Activated naive CD4-positive, alpha-beta T cell treated with Interleukin-2 at 50 U/mL for 16 hours (primary cell): ENCODE data around the gene ABLIM2.
A peak's percentile ranks its signal among the peaks of the same experiment; 100 is the strongest.

Experiments used
- DNase-seq: peaks from one replicate; pipeline ENCODE4 v3.0.0-alpha.2; 2020

The ABLIM2 gene

GRCh38 chr4:7993671-7994070 lies 164.9 kb downstream of the ABLIM2 start:
- DNase-seq: no peak

- DNase-seq: no peak
These were observed 165.8 kb downstream of the ABLIM2 start for GRCh38 chr4:7992846-7993245.

DNA sequence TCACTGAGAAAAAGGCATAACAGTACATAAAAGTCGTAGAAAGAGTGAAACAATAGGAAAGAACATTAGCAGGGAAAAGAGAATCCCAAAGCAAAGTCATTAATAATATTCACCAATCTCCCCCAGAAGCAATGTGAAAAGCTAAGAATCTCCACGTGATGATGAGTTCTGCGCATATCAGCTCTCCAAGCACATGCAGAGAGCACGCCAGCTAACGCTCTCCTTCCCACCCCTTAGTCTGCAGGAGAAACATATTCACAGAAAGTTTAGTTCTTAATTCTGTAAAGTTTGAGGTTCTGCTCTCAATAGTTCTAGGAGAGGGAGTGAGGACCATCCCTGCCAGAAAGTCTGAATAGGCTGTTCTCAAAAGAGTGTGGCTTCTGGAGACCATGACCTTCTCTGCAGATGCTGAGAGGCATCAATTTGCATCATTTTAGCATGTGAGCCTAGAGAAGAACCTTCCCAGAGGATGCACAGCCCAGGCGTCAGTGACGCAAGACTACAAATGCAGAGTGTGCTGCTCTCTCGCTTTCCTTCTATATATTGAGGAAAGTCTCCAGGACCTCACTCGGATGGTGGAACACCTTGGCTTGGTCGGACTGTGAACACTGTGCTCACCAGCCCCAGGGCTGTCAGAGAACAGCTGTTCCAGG lies 167.7 kb downstream of the ABLIM2 start:
- no peak for DNase-seq

GRCh38 chr4:7989654-7990053 lies 169.0 kb downstream of the ABLIM2 start:
- no peak for DNase-seq

GRCh38 chr4:7988437-7988836 lies 170.2 kb downstream of the ABLIM2 start:
- DNase-seq: no peak

GRCh38 chr4:7987148-7987989 lies 171.2 kb downstream of the ABLIM2 start:
- DNase-seq: peak; percentile 79

GRCh38 chr4:7985891-7986441 lies 172.6 kb downstream of the ABLIM2 start:
- no peak for DNase-seq

GRCh38 chr4:7985072-7985471 lies 173.5 kb downstream of the ABLIM2 start:
- DNase-seq: no peak

- no peak for DNase-seq
These were observed 174.2 kb downstream of the ABLIM2 start for GRCh38 chr4:7984286-7984925.

- DNase-seq: no peak
These were observed 175.3 kb downstream of the ABLIM2 start for GRCh38 chr4:7983296-7983695.

DNA sequence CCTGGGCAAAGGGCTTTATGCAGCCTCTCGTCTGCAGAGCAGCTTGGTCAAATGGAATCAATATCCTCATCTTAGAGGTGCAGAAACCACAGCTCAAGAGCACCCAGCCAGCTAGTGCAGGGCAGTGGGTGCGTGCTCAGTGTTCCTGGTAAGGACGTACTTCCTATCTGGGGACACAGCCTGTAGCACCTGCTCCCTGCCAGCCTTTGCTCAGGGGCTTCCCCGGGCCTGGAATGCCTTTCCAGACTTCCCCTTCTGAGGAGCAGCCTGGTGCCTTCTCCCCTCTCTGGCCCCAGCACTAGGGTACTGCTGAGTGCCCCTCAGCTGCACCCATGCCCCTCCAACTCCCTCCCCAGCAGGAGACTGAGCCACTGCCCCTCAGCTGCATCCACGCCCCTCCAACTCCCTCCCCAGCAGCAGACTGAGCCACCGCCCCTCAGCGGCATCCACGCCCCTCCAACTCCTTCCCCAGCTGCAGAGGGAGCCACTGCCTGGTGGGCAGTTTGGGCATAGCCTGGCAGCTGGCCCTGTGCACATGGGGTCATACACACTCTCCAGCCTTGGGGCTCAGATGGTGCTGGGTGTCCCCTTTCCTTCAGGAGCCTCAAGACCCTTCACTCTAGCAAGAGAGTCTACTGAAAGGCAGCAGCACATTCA lies 176.7 kb downstream of the ABLIM2 start:
- no peak for DNase-seq

DNA sequence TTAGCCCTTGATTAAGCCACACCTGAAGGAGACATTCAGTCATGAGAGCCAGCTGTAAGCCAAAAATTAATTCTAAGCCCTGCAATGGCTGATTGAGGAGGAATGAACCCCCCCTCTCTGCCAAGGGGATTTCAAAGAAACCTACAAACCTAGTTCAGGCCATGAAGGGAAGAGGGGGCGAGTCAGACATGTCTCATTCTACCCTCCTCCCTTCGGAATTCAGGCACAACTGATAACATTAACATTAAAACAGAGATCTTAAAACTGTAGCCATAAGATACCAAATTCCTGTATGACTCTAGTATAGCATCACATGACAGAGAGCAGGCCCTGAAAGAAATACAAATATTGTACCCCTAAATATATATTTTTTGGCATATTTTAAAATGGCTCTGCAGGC lies 178.6 kb downstream of the ABLIM2 start:
- DNase-seq: no peak

DNA sequence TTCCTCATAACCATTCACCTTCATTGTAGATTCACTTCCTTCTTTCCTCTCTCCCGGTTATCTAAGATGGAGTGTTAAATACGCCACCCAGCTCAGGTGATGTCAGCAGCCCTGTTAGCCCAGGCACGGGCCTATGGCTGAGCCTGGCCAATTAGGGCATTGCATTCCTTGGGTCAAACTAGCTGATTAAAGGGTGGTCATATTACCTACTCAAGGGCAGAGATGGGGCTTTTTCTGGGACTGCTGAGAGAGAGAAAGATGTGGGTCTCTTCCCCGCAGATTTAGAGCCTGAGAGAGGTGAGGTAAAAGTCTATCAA lies 179.0 kb downstream of the ABLIM2 start:
- no peak for DNase-seq

- DNase-seq: no peak
These were observed 179.5 kb downstream of the ABLIM2 start for GRCh38 chr4:7978907-7979651.

- no peak for DNase-seq
These were observed 180.1 kb downstream of the ABLIM2 start for GRCh38 chr4:7978489-7978888.

DNA sequence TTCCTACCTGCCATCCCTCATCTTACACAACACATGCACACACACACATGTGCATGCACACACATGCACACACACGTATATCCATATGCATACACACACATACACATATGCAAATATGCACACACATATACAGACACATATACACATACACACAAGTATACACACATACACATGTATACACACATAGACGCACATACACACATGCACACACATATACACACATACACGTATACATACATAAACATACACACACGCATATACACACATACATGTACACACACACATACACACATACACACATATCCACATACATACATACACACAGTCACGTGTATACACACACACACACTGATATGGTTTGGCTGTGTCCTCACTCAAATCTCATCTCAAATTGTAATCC lies 182.0 kb downstream of the ABLIM2 start:
- no peak for DNase-seq

GRCh38 chr4:7976025-7976424 lies 182.6 kb downstream of the ABLIM2 start:
- DNase-seq: no peak

DNA sequence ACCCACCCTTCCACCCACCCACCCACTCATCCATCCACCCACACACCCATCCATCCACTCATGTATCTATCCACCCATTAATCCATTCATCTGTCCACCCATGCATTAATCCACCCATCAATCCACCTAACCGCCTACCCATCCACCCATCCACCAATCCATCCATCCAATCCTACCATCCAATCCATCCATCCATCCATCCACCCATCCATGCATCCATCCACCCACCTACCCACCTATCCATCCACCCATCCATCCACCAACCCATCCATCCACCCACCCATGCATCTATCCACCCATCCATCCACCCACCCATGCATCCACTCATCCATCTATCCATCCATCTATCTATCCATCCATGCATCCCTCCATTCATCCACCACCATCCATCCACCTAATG lies 184.2 kb downstream of the ABLIM2 start:
- DNase-seq: no peak

DNA sequence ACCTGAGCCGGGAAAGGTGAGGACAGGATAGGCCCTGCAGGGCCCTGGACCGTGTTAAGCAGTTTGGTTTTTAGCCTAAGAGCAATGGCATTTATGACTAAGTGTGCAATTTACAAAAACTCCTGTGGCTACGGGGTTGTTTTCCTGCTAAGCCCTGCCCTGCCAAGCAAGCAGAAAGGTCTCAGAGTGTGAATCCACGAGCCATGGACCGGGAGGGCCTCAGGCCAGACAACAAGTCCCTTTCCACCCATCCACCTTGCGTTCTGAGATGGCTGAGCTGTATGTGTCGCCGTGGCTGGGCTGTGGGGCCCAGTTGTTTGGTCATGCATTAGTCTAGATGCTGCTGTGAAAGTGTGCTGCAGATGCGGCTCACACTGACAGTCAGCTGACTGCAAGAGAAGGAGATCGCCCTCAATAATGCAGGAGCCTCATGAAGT lies 185.1 kb downstream of the ABLIM2 start:
- no peak for DNase-seq

DNA sequence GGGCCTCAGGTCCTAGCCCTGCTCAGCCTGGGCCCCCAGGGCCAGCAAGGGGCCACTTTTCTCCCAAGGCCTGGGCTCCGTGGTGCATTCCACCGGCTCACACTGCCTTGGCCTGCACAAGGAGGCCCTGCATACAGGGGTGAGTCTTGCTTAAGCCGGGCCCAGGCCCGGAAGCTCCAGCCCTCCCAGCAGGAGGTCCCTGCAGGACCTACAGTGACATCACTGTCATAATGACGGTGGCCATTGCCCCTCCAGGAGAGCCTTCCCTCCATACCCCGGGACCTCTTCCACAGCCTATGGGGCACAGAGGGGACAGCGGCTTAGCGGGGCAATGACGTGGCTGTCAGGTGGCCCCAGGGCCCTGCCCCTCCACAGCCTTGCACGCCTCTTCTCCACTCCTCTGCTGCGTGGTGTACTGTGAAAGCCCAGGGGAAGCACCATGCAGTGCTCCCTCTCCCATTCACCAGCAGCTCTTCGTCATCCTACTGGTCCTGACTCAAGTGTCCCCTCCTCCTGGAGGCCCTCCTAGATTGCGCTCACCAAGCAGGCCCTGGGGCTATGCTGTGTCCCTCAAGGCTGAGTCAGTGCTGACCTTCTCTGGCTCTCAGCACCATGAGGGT lies 186.6 kb downstream of the ABLIM2 start:
- DNase-seq: no peak

DNA sequence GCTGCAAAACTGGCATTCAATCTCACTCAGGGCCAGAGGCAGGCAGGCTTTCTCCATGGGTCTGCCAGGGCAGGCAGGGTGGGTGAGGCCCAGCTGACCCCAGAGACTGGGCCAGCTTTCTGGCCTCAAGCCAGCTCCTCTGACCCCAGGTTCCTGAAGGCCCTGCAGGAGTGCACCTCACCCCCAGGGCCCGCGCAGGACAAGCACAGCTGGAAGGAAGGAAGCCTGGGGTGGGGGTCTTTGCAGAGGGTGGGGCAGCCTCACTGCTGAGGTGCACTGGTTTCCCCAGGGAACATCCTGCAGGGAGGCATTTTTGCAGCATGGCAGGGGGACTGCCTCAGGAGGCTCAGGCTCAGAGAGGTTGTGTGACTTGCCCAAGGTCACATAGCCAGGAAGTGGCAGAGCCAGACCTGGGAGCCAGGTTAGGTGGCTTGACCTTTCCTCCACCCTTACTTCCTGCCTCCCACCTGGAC lies 187.4 kb downstream of the ABLIM2 start:
- no peak for DNase-seq

- no peak for DNase-seq
These were observed 188.2 kb downstream of the ABLIM2 start for GRCh38 chr4:7970361-7970946.
